Measurements from ENCODE around the gene GUCY2C.
A peak's percentile ranks its signal among the peaks of the same experiment; 100 is the strongest.
"Not testable (repeated sequence)": the region's sequence is repeated elsewhere in the genome, so short reads cannot be mapped to it uniquely, and the experiment has no call there.

The GUCY2C gene

DNA sequence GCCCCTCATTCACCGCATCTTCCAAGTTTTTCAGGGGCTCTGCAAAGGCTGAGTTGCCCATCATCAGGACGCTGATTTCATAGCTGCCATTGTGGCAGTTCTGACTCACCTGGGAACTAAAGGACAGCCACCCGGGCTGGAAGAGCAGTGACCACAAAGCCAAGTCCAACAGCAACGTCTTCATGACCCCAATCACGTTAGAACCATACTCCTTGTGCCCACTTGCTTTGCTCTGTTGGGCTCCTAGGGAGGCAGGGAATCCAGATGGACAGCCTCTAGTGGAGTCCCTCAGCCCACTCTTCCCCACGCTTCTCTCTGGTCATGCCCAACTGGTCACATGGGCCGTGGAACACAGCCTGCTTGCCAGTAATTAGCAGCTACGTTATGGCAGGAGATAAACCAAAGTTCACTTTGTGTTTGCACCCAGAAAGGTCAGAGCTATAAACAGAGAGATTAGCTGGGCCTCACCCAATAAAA lies at the start of gene GUCY2C:
TSS of gene GUCY2C (minus strand) at position 335 of the 477 bp plus-strand sequence. CDS start at position 184, 151 bp downstream.
- DNase-seq (ENCODE audit: extremely low read depth in 1 of 2, low read depth in 1 of 2): no peak

DNA sequence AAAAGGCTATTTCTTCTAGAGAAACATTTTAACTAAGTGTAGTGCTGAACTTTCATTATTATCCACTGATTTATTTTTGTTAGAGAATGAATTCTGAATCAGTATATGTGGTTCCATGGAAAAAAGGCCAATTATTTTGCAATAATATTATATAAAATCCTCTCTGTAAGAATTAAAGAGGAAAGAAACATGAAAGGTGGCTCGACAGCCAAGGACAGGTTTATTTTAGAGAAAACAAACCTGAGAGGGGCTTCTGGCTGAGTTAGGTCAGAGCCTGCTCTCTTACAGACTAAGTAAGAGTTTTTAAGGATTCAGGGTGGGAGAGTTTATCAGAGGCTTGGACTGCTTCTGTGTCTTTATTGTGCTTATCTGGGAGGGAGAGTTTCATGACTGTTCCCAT lies 46.7 kb upstream of the GUCY2C start:
- DNase-seq (ENCODE audit: extremely low read depth in 1 of 2, low read depth in 1 of 2): no peak

DNA sequence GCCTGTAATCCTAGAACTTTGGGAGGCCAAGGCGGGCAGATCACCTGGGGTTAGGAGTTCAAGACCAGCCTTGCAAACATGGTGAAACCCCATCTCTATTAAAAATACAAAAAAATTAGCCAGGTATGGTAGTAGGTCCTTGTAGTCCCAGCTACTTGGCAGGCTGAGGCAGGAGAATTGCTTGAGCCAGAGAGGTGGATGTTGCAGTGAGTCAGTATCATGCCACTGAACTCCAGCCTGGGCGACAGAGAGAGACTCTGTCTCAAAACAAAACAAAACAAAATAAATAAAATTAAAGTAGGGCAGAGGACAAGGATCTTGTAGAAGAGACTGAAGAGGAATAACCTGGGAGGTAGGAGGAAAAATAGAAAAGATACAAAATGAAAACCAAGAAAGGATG lies 45.5 kb upstream of the GUCY2C start:
- DNase-seq (ENCODE audit: extremely low read depth in 1 of 2, low read depth in 1 of 2): no peak

DNA sequence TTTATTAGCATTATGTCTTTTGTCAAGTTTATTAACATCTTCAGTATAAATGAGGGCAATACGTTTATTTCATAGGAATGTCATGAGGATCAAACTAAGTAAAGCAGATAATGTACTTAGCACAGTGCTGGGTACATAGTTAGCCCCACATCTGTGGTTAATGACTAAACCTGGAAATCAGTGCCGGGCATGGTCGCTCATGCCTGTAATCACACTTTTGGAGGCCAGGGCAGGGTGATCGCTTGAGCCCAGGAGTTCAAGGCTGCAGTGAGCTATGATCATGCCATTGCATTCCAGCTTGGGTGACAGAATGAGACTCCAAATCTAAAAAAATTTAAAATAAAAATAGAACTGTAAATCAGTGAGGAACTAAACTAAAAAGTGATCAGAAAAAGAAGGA lies 44.8 kb upstream of the GUCY2C start:
- no peak for DNase-seq (ENCODE audit: extremely low read depth in 1 of 2, low read depth in 1 of 2)

DNA sequence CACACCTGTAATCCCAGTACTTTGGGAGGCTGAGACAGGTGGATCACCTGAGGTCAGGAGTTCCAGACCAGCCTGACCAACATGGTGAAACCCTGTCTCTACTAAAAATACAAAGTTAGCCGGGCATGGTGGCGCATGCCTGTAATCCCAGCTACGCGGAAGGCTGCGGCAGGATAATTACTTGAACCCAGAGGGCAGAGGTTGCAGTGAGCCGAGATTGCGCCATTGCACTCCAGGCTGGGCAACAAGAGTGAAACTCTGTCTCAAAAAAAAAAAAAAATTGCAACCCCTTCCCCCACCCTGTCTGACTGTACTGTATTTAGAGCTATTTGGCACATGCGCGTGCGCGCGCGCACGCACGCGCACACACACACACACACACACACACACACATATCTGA lies 40.0 kb upstream of the GUCY2C start:
- DNase-seq (ENCODE audit: extremely low read depth in 1 of 2, low read depth in 1 of 2): not testable (repeated sequence)

DNA sequence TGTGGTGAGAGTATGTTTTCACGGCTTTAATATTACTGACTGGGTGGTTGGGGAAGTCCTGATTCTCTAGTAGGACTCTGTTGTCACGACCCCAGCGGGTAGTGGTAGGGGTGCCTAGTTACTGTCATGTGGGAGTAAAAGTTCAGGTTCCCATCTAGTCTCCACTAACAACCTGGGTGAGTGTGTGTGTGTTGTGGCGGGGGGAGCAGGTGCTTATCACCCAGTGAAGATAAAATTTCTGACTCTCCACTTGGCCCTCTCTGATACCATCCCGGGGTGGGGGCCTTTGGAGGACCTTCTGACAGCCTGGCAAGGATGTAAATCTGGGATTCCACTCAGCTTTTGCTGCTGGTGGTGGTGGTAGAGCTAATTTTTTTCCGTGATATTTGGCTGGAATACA lies 35.4 kb upstream of the GUCY2C start:
- DNase-seq (ENCODE audit: extremely low read depth in 1 of 2, low read depth in 1 of 2): no peak

DNA sequence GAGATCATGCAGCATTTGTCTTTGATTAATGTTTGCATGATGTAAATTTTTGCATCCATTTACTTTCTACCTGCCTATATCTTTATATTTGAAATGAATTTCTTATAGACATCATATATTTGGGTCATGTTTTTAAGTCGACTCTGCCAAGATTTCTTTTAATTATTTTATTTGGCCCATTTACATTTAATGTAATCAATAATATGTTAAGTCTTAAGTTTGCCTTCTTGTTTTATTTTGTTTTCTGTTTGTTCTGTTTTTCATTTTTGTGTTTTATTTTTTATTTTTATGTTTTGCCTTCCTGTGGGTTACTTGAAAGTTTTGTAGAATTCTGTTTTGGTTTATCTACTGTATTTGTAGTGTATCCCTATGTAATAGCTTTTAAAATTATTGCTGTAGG lies 33.2 kb upstream of the GUCY2C start:
- DNase-seq (ENCODE audit: extremely low read depth in 1 of 2, low read depth in 1 of 2): no peak

DNA sequence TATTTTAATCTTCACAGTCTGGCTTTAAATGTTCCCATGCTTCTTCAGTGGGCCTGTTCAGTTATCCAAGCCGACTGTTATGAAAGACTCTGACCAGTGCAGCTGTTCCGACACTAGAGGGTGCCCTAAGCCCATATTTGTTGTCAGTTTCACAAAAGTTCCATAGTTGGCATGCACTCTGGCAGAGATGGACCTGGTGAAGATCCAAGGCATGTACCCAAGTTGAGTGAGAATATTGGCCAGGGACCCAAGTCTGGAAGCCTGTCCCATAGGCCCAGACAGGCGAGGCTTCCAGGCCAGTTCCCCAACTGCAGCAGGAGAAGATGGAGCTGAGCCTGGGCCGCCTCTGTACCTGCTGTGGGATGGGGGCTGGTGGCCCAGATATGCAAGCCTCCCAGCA lies 27.4 kb upstream of the GUCY2C start:
- DNase-seq (ENCODE audit: extremely low read depth in 1 of 2, low read depth in 1 of 2): peak in 1 of 2 donors; percentile 22

DNA sequence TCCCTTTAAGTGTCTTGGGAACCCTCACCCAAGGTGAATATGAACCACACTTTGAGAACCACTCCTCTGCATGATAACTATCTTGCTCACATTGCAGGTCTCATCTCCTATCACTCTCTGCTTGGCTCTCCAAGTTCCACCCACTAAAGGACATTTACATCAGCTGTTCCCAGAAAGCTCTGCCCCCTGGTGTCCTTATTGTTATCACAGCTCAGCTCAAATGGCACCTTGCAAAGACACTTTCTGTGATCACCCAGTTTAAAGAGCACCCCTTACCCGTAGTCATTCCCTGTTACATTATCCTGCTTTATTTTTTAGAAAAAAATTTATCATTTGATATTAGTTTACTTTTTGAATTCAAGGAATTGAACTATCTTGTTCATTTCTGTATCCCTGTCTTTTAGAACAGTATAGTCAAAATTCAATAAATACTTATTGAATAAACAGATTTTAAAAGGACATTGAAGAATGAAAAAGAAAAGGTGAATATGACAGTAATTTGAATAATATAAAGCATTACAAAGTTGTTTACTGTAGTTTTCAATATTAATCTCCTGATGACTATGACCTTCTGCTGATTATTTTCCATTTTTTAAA lies 20.5 kb upstream of the GUCY2C start:
- peak in 1 of 2 donors; percentile 22 for DNase-seq (ENCODE audit: extremely low read depth in 1 of 2, low read depth in 1 of 2)

DNA sequence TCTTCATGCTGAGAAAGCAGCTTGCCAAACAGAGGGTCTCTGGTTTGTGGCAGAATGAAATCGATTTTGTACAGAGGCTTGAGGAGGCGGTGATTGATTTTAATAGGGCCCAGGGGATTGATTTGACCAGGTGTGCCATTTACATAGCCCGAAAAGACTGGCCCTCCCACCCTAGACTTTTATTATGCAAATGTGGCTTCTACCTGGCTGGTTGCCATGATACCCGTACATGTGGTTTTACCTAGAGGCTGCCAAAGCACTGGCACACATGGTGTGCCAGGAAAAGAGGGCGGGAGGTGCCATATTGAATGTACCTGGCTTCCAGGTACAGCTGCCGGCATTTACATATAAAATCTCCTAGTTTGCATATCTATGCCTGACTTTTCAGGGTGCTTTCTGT lies 18.0 kb upstream of the GUCY2C start:
- DNase-seq (ENCODE audit: extremely low read depth in 1 of 2, low read depth in 1 of 2): no peak

DNA sequence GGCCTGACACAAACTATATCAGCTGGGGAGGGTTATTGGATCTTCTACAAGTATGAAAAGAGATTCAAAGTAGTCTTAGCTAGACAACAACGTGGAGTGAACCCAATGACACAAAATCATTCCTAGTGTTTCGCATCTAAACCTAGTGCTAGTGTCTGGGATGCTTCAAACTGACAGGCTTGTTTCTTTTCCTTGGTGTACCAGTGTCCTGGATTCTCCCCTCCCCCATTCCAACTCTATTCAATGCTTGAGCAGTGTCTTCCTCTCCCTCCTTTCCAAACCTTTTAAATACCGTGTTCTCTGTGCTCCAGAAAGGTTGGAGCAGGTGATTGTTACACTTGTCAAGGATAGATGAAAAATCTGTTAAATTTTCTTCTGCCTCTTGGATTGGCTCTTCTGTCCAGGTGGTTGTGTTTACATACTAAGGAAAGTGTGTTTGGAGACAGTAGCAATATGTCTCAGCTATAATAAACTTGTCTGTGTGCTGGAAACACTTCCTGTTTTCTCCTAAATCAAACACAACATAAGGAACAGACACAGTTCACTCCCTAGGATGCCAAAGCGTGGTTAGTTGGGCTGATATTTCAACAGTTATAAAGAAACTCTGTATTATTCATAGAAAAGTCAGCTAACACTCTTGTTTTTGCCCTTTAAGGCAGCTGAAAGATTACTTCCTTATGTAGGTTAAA lies 14.4 kb upstream of the GUCY2C start:
- DNase-seq (ENCODE audit: extremely low read depth in 1 of 2, low read depth in 1 of 2): no peak

DNA sequence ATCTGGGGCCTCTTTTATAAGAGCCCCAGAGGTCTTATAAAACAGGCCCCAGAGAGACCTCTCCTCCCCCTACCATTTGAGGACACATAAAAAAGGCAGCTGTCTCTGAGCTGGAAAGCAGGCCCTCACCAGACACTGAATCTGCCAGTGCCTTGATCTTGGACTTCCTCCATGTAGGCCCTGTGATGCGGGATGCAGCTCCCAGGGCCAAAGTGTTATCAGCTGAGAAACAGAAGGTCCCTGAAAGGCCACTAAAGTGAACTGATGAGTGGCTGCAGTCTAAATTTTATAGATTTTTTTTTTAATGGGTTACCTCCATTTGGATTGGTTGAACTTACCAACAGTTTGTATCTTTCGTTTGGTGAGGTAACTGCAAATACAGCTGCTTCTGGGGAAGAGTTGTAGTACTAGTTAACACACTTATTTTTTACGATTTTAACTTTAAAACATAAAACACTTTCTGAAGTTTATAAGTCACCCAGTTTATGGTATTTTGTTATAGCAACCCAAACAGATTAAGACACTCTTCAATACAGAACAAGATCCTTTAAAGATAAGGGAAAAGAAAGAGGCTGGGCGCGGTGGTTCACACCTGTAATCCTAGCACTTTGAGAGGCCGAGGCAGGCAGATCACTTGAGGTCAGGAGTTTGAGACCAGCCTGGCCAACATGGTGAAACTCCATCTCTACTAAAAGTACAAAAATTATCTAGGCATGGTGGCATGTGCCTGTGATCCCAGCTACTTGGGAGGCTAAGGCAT lies 5.6 kb upstream of the GUCY2C start:
- DNase-seq (ENCODE audit: extremely low read depth in 1 of 2, low read depth in 1 of 2): no peak

DNA sequence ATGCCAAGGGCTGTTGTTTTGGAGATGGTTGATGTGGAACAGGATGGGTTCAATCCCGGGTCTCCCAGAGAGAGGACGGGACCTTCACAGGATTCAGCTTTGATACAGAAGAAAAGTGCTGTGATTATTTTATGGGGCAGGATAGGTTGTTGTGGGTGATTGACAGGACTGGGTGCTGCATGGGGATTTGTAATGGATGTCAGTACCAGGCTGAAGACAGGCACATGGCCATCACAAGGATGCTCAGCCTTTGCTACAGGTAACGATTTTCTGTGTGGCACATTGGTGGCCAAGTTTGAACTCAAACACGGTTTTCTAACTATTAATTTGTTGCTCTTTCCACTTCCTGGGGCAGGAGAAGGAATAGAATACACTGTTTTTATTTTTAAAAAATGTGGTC lies 4.5 kb upstream of the GUCY2C start:
- DNase-seq (ENCODE audit: extremely low read depth in 1 of 2, low read depth in 1 of 2): no peak

DNA sequence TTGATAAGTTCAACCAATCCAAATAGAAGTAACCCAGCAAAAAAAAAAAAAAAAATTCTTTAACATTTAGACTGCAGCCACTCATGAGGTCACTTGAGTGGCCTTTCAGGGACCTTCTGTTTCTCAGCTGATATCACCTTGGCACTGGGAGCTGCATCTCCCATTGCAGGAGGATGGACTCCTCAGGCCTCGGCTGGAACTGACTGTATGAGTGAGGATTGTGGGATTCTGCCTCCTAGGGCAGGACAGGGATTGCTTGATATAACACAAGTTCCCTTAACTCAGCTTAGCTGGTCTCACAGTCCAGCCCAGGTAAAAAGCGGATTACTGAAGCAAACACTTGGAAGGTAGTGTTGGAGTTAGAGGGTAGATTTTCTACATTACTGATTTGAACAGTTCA lies 3.5 kb upstream of the GUCY2C start:
- DNase-seq (ENCODE audit: extremely low read depth in 1 of 2, low read depth in 1 of 2): no peak

DNA sequence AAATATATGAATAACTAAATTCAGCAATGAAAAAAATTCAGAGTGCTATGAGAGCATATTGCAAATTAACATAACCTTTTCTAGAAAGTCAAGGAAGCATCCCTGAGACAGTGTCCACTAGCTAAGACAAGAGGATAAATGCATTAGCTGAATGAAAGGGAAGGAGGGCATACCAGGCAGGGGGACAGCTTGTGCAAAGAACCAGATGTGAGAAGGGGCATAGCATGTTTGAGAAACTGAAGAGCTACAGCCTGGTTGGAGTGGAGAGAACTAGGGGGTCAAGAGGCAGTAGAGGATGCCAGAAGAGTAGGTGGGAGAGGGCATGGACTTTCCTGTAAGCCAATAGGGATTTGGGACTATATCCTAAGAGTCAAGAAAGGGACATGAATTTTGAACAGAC lies 2.2 kb upstream of the GUCY2C start:
- no peak for DNase-seq (ENCODE audit: extremely low read depth in 1 of 2, low read depth in 1 of 2)

DNA sequence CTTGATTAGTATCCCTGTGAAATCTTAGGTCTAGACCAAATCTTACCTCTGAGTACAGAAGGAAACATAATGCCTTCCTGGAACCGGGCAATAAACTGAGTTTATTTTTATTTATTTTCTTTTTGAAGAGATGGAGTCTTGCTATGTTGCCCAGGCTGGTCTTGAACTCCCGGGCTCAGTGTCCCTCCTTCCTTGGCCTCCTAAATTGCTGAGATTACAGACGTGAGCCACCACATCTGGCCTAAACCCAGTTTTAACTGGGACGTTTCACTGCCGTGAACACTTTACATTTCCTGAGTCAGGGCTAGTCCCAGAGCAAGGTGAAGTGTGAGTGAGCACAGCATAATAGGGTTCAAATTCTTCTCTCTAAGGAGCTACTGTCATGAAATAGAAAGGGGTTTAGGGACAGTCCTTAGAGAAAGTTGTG lies 671 bp downstream of the GUCY2C start:
- no peak for DNase-seq (ENCODE audit: extremely low read depth in 1 of 2, low read depth in 1 of 2)

DNA sequence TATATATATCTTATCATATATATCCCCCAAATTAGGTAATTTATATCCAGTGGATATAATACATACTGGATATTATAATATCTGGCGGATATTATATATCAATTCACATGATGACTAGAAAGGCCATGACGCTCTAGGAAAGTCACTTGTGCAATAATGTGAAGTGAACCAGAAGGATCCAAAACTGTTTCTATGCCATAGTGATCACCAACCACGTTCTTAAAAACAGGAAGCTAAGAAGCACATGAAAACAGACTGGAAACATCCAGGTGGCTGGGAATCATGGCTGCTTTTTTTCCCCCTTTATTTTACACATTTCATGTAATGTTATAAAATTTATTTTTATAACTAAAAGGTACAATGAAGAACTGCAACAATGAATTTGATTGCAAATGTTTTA lies 1.4 kb downstream of the GUCY2C start:
- no peak for DNase-seq (ENCODE audit: extremely low read depth in 1 of 2, low read depth in 1 of 2)

DNA sequence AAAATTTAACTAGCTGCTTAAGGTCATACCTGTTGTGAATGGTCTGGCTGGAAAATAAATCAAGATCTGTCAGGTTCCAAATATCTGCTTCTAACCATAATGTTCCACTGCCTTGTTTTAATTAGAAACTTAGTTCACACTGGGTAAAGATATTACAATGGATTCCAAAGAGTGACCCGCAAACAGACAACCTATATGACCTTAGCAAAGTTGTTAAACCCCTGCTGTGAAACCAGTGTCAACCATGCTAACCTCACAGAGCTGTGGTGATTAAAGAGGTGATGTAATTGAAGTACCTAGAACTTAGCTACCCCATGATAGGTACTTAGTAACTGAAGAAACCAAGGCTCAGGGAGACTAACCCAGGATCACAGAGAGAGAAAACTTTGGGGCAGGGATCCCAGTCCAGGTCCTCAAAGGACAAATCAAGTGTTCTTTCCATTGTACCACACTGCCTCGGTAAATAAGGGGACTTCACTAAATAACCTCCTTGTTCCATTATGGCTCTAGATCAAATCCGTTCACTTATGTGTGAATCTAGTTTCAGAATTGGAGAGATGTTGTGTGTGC lies 2.2 kb downstream of the GUCY2C start:
- no peak for DNase-seq (ENCODE audit: extremely low read depth in 1 of 2, low read depth in 1 of 2)

DNA sequence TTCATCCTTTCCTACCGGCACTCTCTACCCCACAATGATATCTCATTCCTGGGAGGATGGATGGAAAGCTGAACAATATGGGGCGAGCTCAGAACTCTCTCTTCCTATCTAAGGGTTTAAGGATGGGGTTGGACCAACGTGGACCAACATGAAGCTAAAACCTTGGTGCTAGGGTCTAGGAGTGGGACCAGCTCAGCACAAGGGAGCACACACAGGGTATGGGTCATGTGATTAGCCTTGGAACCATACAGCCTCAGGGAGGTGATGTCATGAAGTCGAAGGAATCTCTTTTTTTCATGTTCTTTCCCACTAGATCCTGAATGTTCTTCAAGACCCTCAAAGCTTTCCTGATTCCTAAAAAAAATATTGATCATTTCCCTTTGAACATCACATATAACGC lies 3.3 kb downstream of the GUCY2C start:
- DNase-seq (ENCODE audit: extremely low read depth in 1 of 2, low read depth in 1 of 2): no peak

DNA sequence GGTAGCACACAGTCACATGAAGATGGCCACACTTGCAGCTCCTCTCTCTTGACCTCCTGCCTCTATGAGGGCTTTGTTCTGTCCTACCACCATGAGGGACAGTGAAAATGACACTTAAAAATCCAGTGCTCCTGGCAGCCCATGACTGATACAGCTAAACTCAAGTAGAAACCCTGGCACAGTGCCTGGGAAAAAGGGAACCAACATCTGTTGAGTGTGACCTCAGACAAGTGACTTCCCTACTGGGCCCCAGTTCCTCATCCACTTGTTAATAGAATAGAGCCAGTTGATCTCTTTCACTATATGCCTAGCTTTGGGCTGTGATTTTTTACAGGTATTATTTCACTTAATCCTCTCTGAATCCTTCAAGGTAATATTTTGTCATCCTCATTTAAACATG lies 4.8 kb downstream of the GUCY2C start:
- DNase-seq (ENCODE audit: extremely low read depth in 1 of 2, low read depth in 1 of 2): no peak

DNA sequence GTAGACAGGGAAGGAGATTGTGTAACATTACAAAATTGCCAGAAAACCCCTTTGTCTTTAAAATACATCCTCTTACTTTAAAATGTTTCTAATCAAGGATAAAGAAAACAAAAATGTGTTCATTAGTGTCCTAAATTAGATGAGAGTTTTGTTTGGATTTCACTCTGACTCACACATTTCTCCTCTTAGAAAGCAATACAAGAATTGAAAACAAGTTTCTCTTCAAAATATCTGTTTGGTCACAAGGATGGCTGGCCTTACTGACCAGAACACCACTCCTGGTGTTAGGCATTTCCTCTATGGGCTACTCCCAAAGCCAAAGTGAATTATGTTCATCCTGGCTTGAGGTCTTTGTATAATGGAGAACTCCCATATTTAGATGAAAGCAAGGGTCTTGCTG lies 6.4 kb downstream of the GUCY2C start:
- DNase-seq (ENCODE audit: extremely low read depth in 1 of 2, low read depth in 1 of 2): no peak

DNA sequence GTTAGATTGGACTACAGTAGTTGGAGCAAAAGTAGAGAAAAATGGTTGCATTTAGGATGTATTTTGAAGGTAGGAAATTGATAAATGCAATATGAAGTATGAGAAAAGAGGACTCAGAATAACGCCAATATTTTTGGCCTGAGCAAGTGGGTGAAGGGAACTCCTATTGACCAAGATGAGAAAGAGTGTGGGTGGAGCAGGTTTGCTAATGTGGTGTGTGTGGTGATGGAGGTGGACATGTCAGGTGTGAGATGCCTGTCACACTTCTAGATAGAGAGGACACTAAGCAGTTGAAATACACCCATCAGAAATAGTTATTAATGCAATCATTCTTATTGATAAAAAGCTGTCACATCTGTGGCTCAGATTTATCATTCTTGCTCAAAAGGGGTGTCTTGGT lies 7.3 kb downstream of the GUCY2C start:
- DNase-seq (ENCODE audit: extremely low read depth in 1 of 2, low read depth in 1 of 2): no peak
